Measurements from ENCODE around the gene TAF15.

TAF15 gene

GRCh38 chr17:35774499-35774898, 34.8 kb upstream of the TAF15 start:
- H3K27ac Mint-ChIP-seq, result no peak overlapping the region
- H3K36me3 Mint-ChIP-seq, result no peaks in the 10 kb centered on the region
- H3K9me3 Mint-ChIP-seq, result no peaks in the 10 kb centered on the region
- H3K4me3 Mint-ChIP-seq, result no peak overlapping the region
- no peaks in the 10 kb centered on the region for H3K4me1 Mint-ChIP-seq
- no peak for DNase-seq (ENCODE audit: low spot score in 2 of 2)
- ATAC-seq, result no peak

DNA sequence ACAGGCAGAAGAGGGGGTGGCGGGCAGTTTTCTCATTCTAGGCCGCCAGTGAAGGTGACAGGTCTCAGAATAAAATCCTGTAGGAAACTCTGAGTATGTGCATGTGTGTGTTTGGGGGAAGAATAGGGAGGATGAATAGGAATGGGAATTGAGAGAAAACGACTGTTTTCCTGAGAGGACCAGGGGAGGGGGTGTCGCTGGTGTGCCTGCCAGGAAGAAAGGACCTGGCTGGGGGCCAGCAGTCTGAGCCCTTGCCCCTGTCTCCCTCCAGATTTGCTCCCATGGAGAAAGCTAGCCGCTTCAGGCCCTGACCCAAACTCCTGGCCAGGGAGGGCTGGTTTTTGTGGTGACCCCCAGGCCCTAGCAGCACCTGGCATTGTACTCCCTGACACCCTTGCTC, 34.2 kb upstream of the TAF15 start:
- Mint-ChIP-seq H3K9me3 (no peaks in the 10 kb centered on the region), H3K4me3 (no peak overlapping the region), H3K27ac (no peak overlapping the region), H3K4me1 (no peaks in the 10 kb centered on the region), H3K36me3 (no peaks in the 10 kb centered on the region)
- no peak for DNase-seq (ENCODE audit: low spot score in 2 of 2)
- ATAC-seq, result no peak

GRCh38 chr17:35775583-35775982, 33.7 kb upstream of the TAF15 start:
- Mint-ChIP-seq H3K4me3 (no peak overlapping the region), H3K4me1 (no peaks in the 10 kb centered on the region), H3K9me3 (no peaks in the 10 kb centered on the region), H3K27ac (no peak overlapping the region), H3K36me3 (no peaks in the 10 kb centered on the region)
- DNase-seq (ENCODE audit: low spot score in 2 of 2), result no peak
- no peak for ATAC-seq

GRCh38 chr17:35778641-35779196, 30.6 kb upstream of the TAF15 start:
- Mint-ChIP-seq H3K4me3 (no peak overlapping the region), H3K27ac (no peak overlapping the region), H3K9me3 (no peaks in the 10 kb centered on the region), H3K36me3 (no peaks in the 10 kb centered on the region), H3K4me1 (no peaks in the 10 kb centered on the region)
- no peak for ATAC-seq
- DNase-seq (ENCODE audit: low spot score in 2 of 2), result no peak

- DNase-seq (ENCODE audit: low spot score in 2 of 2), result no peak
- H3K4me1 Mint-ChIP-seq, result no peaks in the 10 kb centered on the region
- no peak for ATAC-seq
- H3K36me3 Mint-ChIP-seq, result no peaks in the 10 kb centered on the region
- no peaks in the 10 kb centered on the region for H3K9me3 Mint-ChIP-seq
- H3K4me3 Mint-ChIP-seq, result no peak overlapping the region
- no peak overlapping the region for H3K27ac Mint-ChIP-seq
Measured at GRCh38 chr17:35780950-35781349, 28.3 kb upstream of the TAF15 start.

- ATAC-seq, result no peak
- Mint-ChIP-seq H3K4me1 (no peaks in the 10 kb centered on the region), H3K27ac (no peak overlapping the region), H3K36me3 (no peaks in the 10 kb centered on the region), H3K9me3 (no peaks in the 10 kb centered on the region), H3K4me3 (no peak overlapping the region)
- DNase-seq (ENCODE audit: low spot score in 2 of 2), result no peak
Measured at GRCh38 chr17:35784895-35785294, 24.4 kb upstream of the TAF15 start.

GRCh38 chr17:35786941-35787432, 22.3 kb upstream of the TAF15 start:
- Mint-ChIP-seq H3K9me3 (no peaks in the 10 kb centered on the region), H3K27ac (no peak overlapping the region), H3K36me3 (no peaks in the 10 kb centered on the region), H3K4me1 (no peaks in the 10 kb centered on the region), H3K4me3 (no peak overlapping the region)
- DNase-seq (ENCODE audit: low spot score in 2 of 2), result no peak
- ATAC-seq, result no peak

GRCh38 chr17:35788477-35789368, 20.6 kb upstream of the TAF15 start:
- no peak overlapping the region for H3K4me3 Mint-ChIP-seq
- H3K27ac Mint-ChIP-seq, result no peak overlapping the region
- H3K36me3 Mint-ChIP-seq, result no peaks in the 10 kb centered on the region
- no peak for DNase-seq (ENCODE audit: low spot score in 2 of 2)
- ATAC-seq, result peak; percentile 63
- no peaks in the 10 kb centered on the region for H3K4me1 Mint-ChIP-seq
- no peaks in the 10 kb centered on the region for H3K9me3 Mint-ChIP-seq

GRCh38 chr17:35790841-35791240, 18.4 kb upstream of the TAF15 start:
- Mint-ChIP-seq H3K4me3 (no peak overlapping the region), H3K9me3 (no peaks in the 10 kb centered on the region), H3K36me3 (no peaks in the 10 kb centered on the region), H3K27ac (no peak overlapping the region), H3K4me1 (no peaks in the 10 kb centered on the region)
- DNase-seq (ENCODE audit: low spot score in 2 of 2), result no peak
- no peak for ATAC-seq

DNA sequence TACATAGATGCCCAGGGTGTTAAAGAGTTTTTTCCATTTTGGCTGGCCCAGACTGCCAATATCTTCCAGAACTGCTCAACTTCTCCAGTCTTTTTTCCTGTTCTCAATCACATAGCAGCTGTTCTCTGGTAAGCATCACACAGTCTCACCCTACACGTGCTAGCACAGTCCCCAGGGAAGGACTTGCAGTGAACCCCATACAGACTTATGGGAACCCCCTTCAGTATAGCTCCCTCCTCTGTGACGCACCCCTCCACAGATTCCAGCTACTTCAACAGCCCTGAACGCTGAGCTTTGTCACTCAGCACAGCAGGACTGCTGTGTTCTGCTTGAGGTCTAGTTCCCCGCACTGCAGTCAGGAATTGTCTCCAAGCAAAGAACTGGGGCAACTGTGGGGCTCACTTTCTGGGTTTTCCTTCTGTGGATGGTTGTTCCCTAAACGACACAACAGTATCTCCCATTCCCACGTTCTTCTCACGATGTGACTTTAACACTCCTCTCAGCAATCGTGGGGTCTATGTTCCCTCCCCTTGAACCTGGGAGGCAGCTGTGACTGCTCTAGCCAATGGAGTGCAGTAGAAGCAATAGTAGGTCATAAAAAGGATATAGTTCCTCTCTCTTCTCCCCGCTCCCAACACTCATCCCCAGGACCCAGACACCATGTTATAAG, 17.5 kb upstream of the TAF15 start:
- H3K27ac Mint-ChIP-seq, result no peak overlapping the region
- H3K4me1 Mint-ChIP-seq, result no peaks in the 10 kb centered on the region
- H3K9me3 Mint-ChIP-seq, result no peaks in the 10 kb centered on the region
- H3K36me3 Mint-ChIP-seq, result no peaks in the 10 kb centered on the region
- DNase-seq (ENCODE audit: low spot score in 2 of 2), result no peak
- H3K4me3 Mint-ChIP-seq, result no peak overlapping the region
- no peak for ATAC-seq

DNA sequence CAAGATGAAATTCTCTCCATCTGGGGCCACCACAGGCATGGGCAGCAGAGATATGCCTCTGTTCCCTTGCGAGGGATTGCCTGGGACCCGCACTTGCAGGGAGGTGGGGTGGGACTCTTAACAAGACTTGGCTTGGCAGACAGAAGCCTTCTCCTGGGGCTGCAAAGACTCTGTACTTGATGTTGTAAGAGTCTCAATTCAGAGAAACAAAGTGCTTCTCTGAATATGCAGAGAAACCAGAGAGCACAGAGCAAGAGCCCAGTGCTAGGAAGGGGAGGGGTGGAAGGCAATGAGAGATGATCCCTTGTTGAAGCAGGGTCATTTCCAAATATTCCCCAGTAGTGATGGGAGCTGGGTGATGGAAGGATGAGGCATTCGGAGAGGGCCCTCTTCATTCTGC, 16.0 kb upstream of the TAF15 start:
- H3K4me1 Mint-ChIP-seq, result no peaks in the 10 kb centered on the region
- no peaks in the 10 kb centered on the region for H3K9me3 Mint-ChIP-seq
- DNase-seq (ENCODE audit: low spot score in 2 of 2) (no peak), ATAC-seq (no peak)
- no peak overlapping the region for H3K27ac Mint-ChIP-seq
- no peaks in the 10 kb centered on the region for H3K36me3 Mint-ChIP-seq
- H3K4me3 Mint-ChIP-seq, result no peak overlapping the region

DNA sequence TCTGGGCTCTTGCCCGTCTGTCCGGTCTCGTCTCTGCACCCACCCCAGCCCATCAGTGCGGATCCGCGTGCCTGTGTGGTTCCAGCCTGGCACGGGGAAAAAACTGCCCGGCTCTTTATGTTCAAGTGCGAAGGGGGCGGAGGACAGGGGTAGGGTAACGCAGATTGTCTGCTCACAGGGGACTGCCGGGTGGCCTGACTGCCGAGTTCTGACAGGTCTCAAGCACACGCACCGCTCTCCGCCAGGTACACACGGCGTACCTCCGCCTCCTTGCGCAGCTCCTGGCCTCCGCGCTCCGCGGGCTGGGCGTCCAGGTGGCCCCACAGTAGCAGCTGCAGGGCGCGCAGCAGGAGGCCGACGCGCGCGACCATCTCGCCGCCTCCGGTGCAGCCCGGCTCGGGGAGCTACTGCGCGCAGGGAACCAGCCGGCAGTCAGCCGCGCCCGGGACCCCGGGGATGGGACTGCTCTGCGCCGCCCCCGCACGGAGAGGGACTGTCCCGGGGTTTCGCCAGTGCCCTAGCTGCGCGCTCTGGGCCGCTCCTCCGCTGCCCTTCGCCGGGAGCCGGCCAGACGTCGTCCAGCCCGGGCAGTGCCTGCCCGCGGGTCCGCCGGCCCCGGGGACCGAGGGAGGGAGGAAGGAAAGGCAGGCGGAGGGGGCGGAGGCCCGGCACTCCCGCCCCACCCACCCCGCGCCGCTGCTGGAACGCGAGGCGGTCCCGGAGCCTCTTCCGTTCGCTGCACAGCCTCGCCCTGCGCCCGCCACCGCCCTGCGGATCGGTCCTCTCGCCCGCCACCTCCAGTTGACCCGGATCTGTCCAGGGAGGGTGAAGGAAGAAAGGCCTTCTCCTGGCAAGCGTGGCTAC, 14.0 kb upstream of the TAF15 start, which contains the start of gene MMP28:
MMP28 (minus strand) TSS at position 635 of the 864 bp plus-strand sequence; CDS start at position 371, 264 bp downstream.
- H3K36me3 Mint-ChIP-seq, result no peaks in the 10 kb centered on the region
- no peak within 1 kb of the TSS for H3K27ac Mint-ChIP-seq
- no peaks in the 10 kb centered on the region for H3K9me3 Mint-ChIP-seq
- H3K4me1 Mint-ChIP-seq, result no peaks in the 10 kb centered on the region
- ATAC-seq (peak; percentile 82), DNase-seq (ENCODE audit: low spot score in 2 of 2) (peak; percentile 40 to 65)
- peak within 1 kb of the TSS; percentile 68 for H3K4me3 Mint-ChIP-seq

- no peak overlapping the region for H3K27ac Mint-ChIP-seq
- no peaks in the 10 kb centered on the region for H3K9me3 Mint-ChIP-seq
- peak overlapping the region; percentile 68 for H3K4me3 Mint-ChIP-seq
- H3K4me1 Mint-ChIP-seq, result no peaks in the 10 kb centered on the region
- DNase-seq (ENCODE audit: low spot score in 2 of 2) (no peak), ATAC-seq (no peak)
- no peaks in the 10 kb centered on the region for H3K36me3 Mint-ChIP-seq
Measured at GRCh38 chr17:35795871-35796265, 13.4 kb upstream of the TAF15 start.

DNA sequence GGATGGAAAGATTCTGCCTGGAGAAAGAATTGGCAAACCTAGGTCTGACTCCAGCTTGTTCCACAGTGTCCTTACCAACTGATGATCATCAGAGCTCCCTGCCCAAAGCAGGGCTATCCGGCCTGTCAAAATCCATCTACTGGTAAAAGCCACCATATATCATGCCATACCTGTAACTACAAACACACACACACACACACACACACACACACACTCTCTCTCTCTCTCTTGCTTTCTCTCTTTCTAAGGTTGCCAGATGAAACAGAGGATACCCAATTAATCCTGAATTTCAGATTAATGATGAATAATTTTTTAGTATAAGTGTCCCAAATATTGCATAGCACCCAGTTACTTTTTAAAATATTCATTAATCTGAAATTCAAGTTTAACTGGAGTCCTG, 12.3 kb upstream of the TAF15 start:
- no peak overlapping the region for H3K4me3 Mint-ChIP-seq
- ATAC-seq (no peak), DNase-seq (ENCODE audit: low spot score in 2 of 2) (peak in 1 of 2 donors; percentile 37)
- no peaks in the 10 kb centered on the region for H3K4me1 Mint-ChIP-seq
- no peaks in the 10 kb centered on the region for H3K36me3 Mint-ChIP-seq
- no peaks in the 10 kb centered on the region for H3K9me3 Mint-ChIP-seq
- no peak overlapping the region for H3K27ac Mint-ChIP-seq

- no peak for ATAC-seq
- Mint-ChIP-seq H3K4me3 (no peak overlapping the region), H3K9me3 (no peaks in the 10 kb centered on the region), H3K4me1 (no peaks in the 10 kb centered on the region), H3K27ac (no peak overlapping the region), H3K36me3 (no peaks in the 10 kb centered on the region)
- DNase-seq (ENCODE audit: low spot score in 2 of 2), result peak in 1 of 2 donors; percentile 41
Measured at GRCh38 chr17:35797370-35797769, 11.9 kb upstream of the TAF15 start.
